NCI-H748 treated with DMSO at 0.1 percent for 48 hours (cell line): Measurements from ENCODE around the gene CASKIN1.
"Not testable (repeated sequence)": the region's sequence is repeated elsewhere in the genome, so short reads cannot be mapped to it uniquely, and the experiment has no call there.

Experiments used
- DNase-seq: peaks from one replicate; lab custom pipeline; 2025; lab: John Stamatoyannopoulos, UW

CASKIN1 gene

DNA sequence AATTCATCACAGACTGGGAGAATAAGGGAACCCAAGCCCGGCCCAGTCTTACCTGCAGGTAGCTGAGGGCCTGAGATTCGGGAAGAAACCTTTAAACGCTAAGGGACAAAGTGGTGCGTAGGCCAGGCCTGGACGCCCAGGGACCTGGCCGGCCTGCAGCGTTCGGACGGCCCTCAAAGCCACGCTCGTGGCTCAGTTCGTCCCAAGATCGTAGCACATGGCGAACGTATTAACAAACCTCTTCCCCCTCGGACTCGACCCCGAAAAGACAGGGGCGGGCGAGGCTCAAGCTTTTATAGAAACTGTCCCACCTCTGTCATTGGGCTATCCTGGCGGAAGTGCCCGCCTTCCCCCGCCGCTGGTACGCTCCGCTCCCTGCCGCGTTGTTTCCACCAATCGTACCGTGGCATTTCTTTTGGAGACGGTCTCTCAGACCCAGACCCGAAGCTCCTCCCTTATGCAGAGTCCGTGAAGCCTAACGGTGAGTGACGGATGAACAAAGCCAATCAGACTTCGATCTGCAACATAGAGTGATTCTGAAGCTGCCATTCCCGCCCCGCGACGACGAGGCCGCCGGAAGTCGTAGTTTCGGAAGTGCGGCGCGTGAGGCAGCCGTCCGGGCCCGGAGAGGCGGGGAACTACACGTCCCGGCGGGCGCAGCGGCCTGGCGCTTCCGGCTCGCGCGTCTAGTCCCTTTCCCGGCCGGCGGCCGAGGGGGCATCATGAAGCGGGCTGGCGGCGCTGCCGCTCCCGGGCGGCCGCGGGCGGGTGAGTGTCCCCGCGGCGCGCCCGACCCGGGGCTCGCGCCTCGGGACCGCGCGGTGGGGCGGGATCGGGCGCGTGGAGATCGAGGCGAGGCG, 41.1 kb downstream of the CASKIN1 start, which contains the start of gene TRAF7:
TSS of gene TRAF7 (plus strand) at position 692 of the 860 bp plus-strand sequence. CDS start 8,139 bp downstream, outside the sequence.
- peak; percentile 97 for DNase-seq

DNA sequence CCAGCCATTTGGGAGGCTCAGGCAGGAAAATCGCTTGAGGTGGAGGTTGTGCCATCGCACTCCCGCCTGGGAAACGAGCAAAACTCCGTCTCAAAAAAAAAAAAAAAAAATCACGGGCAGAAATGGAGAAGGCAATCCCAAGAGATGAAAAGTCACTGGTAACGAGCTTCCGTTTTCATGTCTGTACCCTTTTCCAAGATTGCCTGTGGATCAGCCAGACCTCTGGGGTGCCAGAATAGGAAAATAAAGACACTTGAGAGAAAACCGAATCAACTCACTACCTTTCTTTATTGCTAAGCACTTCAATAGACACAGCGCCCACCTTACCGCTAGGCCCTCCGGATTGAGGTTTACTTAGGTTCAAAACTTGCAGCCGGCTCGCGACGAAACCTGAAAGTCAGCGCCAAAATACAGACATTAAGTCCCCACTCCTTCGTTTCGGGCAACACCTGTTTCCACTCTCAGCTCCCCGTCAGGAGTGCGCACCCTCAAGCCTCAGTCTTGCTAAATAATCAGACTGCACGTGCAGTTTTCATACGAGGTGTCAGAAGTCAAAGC, 41.8 kb downstream of the CASKIN1 start:
- DNase-seq: no peak

GRCh38 chr16:2152695-2153506, 43.5 kb downstream of the CASKIN1 start:
- no peak for DNase-seq

DNA sequence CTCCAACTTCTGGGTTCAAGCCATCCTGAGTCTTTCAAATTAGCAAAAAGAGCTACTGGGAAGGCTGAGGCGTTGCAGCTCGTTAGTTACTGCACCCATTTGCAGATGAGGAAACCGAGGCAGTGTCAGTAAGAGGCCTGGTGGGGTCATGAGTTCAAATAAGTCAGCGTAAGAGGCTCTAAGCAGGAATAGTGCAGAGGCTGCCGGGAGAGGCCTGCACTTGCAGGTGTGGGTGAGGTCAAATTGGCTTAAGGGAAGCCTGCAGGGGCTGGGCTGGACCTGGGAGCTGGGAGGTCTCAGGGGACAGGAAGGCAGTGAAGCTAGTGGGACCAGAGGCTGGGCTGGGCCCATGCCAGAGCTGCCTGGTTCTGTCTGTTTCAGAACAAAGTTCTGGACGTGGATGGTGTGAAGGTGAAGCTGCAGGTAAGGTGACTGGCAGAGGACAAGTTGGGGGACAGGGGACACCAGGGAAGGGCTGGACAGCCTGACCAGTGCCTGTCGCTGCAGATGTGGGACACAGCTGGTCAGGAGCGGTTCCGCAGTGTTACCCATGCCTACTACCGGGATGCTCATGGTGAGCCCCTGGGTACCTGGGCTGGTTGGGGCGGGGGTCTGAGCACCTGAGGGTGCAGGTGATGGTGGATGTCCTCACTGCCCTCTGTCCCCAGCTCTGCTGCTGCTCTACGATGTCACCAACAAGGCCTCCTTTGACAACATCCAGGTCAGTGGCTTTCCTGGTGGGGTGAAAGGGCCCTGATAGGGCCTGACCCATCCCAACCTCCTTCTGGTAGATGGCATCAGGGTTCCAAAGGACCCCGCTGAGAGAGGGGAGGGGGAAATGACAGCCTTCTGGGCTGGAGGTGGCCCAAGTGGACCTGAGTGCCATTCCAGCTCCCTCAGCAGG, 45.0 kb downstream of the CASKIN1 start:
- no peak for DNase-seq

DNA sequence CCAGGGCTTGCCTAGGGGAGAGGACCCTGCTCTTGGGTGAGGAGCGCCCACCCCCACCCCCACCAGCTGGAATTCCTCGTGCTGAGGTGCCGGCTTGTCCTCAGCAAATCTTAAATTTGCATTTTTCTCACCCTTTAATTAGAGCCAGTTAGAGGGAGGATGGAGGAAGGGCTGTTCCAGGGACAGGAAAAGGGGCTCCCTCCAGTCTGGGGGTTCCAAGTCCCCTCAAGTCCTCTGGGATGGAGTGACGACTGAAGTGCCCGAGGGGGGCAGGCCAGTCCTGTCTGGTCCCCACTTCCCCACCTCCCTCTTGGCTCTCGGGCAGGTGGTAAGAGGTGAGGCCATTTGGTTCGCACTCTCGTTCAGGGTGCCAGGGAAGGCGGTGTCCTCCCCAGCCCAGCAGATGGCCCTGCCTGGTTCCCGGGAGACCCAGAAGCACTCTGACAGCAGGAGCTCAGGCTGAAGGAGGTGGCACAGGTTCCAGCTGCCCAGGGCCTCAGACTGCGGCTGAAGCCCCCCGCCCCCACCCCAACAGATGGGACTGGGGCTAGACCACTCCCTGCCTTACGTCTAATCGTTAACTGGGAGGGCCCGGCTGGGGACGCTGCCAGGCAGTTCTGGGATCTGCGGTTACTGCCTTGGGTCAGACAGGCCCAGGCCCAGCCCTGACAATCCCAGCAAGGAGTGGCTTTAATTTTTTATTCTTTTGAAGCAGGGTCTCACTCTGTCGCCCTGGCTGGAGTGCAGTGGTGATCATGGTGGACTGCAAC, 45.8 kb downstream of the CASKIN1 start:
- no peak for DNase-seq

- no peak for DNase-seq
These were observed 46.6 kb downstream of the CASKIN1 start for GRCh38 chr16:2149630-2150417.

DNA sequence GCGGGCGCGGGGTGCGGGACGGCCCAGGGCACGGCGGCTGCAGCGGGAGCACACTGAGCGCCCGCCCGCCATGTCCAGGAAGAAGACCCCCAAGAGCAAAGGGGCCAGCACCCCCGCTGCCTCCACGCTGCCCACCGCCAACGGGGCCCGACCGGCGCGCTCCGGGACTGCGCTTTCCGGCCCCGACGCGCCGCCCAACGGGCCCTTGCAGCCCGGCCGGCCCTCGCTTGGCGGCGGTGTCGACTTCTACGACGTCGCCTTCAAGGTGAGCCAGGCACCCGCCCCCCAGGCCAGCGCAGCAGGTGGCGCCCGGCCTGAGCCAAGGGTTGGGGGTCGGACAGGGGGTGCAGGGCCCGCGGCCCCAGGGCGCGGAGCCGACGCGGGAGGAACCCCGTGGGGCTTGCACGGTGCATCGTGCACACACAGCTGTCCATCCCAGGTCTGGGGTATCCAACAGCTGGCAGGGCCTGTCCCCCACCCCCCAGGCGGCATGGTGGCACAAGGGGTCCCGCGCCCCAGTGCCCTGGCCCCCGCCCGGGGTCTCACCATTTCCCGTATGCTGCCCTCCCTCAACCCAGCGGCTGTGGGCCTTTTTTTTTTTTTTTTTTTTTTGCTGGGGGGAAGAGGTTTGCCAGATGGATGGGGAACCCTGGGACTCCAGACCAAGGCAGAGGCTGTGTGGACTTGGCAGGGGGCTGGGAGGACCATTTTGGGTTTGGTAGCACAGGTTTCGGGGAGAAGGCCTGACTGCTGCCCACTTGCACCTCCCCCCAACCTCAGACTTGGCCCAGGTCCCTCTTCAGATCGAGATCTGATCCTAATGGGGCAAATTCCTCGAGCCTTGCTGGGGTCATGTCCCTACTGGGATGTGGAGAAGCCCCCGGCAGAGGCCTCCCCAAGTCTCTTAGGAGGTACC, 47.4 kb downstream of the CASKIN1 start:
- DNase-seq: no peak

DNA sequence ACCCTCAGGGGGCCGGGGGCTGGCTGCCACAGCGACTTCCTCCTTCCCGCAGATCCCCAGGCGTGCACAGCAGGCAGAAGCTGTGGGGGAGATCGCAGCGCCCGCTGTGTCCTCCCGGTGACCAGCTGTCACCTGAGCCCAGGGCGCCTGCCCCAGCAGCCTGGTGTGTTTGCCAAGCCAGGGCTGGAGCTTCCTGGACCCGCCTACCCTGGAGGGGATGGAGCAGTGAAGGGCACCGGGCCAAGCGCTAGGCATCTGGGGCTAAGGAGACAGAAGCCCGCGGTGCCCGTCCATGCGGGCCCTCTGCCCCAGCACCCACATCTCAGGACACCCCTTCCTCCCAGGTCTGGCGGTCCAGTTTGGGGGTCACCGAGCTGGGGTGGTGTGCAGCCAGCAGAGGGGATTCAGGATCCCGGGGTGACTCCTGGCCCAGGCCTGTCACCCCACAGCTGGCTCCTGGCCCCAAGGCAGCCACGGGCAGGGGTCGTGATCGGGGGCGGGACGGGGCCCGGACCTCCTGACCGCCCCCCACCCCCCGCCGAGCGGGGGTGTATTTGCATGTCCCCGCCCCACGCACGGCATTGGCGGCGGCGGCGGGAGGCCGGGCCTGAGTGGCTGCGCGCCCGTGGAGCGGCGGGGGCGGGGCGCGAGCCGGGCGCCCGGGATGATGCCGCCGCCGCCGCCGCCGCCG, 48.3 kb downstream of the CASKIN1 start, which contains the start of gene RAB26:
TSS of gene RAB26 (plus strand) at position 645 of the 691 bp plus-strand sequence. CDS start 159 bp downstream, outside the sequence.
- peak; percentile 17 for DNase-seq

- no peak for DNase-seq
These were observed 49.0 kb downstream of the CASKIN1 start for GRCh38 chr16:2147378-2147777.

- DNase-seq: no peak
These were observed 50.6 kb downstream of the CASKIN1 start for GRCh38 chr16:2145843-2146242.

- no peak for DNase-seq
These were observed 52.4 kb downstream of the CASKIN1 start for GRCh38 chr16:2143878-2144485.

DNA sequence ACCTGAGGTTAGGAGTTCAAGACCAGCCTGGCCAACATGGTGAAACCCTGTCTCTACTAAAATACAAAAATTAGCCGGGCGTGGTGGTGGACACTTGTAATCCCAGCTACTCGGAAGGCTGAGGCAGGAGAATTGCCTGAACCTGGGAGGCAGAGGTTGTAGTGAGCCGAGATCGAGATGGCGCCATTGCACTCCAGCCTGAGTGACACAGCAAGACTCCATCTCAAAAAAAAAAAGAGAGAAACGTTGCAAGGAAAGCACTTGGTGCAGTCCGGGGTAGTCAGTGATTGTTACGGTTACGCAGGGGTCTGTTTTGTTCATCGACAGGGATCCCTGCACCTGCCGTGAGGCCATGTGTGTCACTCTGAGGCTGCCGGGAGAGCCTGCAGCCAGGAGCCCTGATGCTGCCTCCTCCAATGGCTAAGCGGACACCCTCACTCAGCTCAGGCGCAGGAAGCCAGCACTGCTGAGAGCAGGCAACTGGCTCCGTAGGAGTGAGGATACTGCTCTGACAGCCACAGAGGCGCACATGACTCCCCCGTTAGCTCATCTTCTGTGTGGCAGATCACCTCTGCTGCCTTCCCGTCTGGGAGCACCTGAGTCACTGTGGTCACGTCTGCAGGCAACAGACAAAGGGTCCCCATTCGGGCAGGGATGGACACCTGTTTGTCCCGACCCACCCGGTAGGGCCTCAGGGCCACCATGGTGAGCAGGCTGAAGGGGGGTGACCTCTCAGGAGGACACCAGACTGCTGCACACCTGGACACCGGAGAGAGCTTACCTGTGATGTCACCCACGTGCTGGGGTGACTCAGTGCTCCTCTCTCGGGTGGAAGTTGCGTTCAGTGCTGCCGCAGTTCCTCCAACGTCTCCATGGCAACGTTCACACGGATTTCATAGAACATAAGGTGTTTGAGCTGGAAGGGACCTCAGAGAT, 53.2 kb downstream of the CASKIN1 start:
- DNase-seq: no peak

- DNase-seq: peak; percentile 31
These were observed 60.5 kb downstream of the CASKIN1 start, which contains the start of gene PKD1 for GRCh38 chr16:2135770-2136490. PKD1 (minus strand) TSS chr16:2135898; CDS start chr16:2135689, 209 bp downstream.

GRCh38 chr16:2135071-2135470, 61.3 kb downstream of the CASKIN1 start:
- not testable (repeated sequence) for DNase-seq

- not testable (repeated sequence) for DNase-seq
These were observed 62.6 kb downstream of the CASKIN1 start for GRCh38 chr16:2133797-2134196.
